A172 (cell line): ENCODE measurements around the gene RND1. TPM values are rescaled to one million over a fixed set of nuclear protein-coding genes. Genes with fewer than 3 reads are reported as not detected.
"Not testable (repeated sequence)": the region's sequence is repeated elsewhere in the genome, so short reads cannot be mapped to it uniquely, and the experiment has no call there.

Experiments
- DNase-seq: peaks from one replicate; pipeline ENCODE4 v3.0.0-alpha.2; 2015; ENCODE audit warnings: low spot score
- total RNA-seq: library from RNA; depleted of rRNA; stranded (reverse); fragments of >200 nt; shearing (Covaris generic); gene quantifications from 2 replicates; pipeline ENCODE4 v1.2.3, GENCODE V29; 2014

RND1 gene
- total RNA-seq, 1 experiment from 2014 or later: 0.24 TPM

GRCh38 chr12:48868451-48868850 lies 2.8 kb upstream of the RND1 start:
- DNase-seq: no peak

- no peak for DNase-seq
These were observed 512 bp upstream of the RND1 start for GRCh38 chr12:48866052-48866711.

GRCh38 chr12:48863291-48863690 lies 2.4 kb downstream of the RND1 start:
- no peak for DNase-seq

- DNase-seq: no peak
These were observed 2.9 kb downstream of the RND1 start for GRCh38 chr12:48862760-48863159.

- peak; percentile 38 for DNase-seq
These were observed 4.6 kb downstream of the RND1 start for GRCh38 chr12:48861111-48861510.

GRCh38 chr12:48860236-48860635 lies 5.4 kb downstream of the RND1 start:
- not testable (repeated sequence) for DNase-seq

GRCh38 chr12:48859607-48860006 lies 6.1 kb downstream of the RND1 start:
- no peak for DNase-seq

- DNase-seq: no peak
These were observed 7.6 kb downstream of the RND1 start for GRCh38 chr12:48858043-48858442.

- DNase-seq: no peak
These were observed 8.2 kb downstream of the RND1 start for GRCh38 chr12:48857278-48857994.

GRCh38 chr12:48856379-48856778 lies 9.3 kb downstream of the RND1 start:
- DNase-seq: no peak

GRCh38 chr12:48854932-48855331 lies 10.7 kb downstream of the RND1 start:
- DNase-seq: not testable (repeated sequence)

GRCh38 chr12:48854488-48854887 lies 11.2 kb downstream of the RND1 start:
- DNase-seq: no peak

- peak; percentile 80 for DNase-seq
These were observed 12.7 kb downstream of the RND1 start for GRCh38 chr12:48852734-48853688.

GRCh38 chr12:48851883-48852733 lies 13.6 kb downstream of the RND1 start, which contains the start of gene DDX23:
Gene DDX23 (minus strand): TSS chr12:48852163. CDS start chr12:48845782, 6,381 bp downstream.
- peak; percentile 93 for DNase-seq

- DNase-seq: not testable (repeated sequence)
These were observed 23.6 kb downstream of the RND1 start for GRCh38 chr12:48842021-48842420.

- no peak for DNase-seq
These were observed 27.6 kb downstream of the RND1 start for GRCh38 chr12:48838048-48838447.

GRCh38 chr12:48832321-48833060 lies 33.2 kb downstream of the RND1 start:
- DNase-seq: no peak

- DNase-seq: no peak
These were observed 34.4 kb downstream of the RND1 start for GRCh38 chr12:48831257-48831656.

GRCh38 chr12:48828841-48829575 lies 36.7 kb downstream of the RND1 start:
- DNase-seq: no peak

- no peak for DNase-seq
These were observed 37.4 kb downstream of the RND1 start for GRCh38 chr12:48828293-48828692.
